GM19463 (cell line): ENCODE results near the gene TMEM144.
A peak's percentile ranks its signal among the peaks of the same experiment; 100 is the strongest.

ENCODE experiments used
- ATAC-seq: cut with Tn5 transposase; IDR thresholded peaks from one replicate; pipeline ENCODE4 v1.9.1; 2021; ENCODE audit warnings: mild to moderate bottlenecking, moderate library complexity; ENCODE audit not compliant: unreplicated experiment

TMEM144 gene

DNA sequence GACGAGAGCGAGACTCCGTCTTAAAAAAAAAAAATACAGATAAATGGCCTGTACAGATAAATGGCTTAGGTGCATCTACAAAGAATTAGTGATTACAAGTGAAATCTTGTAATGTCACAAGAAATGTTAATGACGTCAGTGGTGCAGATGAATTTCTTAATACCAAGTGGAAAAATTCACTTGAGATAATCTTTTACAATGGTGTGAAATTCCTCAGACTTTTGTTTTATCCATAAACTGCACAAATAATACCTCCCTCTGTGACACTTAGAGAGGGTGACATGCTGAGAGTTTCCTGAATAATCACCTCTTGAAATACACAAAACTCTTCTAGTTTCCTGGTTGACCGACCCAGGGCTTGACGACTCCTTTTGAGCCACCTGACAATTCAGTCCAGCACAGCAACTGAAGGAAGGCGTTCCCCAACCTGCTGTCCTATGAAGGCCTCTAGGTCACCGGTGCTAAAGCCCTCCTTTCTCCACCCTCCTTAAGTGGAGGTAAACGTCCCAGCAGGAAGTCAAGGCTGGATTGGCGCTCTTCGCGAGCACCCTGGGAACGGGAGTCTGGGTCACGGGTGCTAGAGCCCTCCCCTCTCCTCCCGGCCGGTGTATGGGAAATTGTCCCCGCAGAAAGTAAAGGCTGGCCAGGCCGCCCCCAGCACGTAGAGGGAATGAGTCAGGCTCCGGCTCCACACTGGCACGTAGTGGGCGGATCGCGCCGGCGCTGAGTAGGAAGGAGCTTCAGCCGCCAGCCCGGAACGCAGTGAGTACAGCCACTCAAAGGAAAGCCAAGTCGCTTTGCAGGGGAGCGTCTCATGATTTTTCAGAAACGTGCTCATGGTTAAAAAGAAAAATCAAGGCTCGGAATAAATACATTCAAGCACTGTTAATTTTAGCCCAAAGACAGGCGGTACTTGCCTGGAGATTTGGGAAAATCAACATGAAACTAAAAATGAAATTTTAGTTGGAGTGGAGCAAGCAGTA, at the start of gene TMEM144:
TSS of gene TMEM144 (plus strand) at position 662 of the 983 bp plus-strand sequence. CDS start 2,182 bp downstream, outside the sequence.
- peak; percentile 95 for ATAC-seq

DNA sequence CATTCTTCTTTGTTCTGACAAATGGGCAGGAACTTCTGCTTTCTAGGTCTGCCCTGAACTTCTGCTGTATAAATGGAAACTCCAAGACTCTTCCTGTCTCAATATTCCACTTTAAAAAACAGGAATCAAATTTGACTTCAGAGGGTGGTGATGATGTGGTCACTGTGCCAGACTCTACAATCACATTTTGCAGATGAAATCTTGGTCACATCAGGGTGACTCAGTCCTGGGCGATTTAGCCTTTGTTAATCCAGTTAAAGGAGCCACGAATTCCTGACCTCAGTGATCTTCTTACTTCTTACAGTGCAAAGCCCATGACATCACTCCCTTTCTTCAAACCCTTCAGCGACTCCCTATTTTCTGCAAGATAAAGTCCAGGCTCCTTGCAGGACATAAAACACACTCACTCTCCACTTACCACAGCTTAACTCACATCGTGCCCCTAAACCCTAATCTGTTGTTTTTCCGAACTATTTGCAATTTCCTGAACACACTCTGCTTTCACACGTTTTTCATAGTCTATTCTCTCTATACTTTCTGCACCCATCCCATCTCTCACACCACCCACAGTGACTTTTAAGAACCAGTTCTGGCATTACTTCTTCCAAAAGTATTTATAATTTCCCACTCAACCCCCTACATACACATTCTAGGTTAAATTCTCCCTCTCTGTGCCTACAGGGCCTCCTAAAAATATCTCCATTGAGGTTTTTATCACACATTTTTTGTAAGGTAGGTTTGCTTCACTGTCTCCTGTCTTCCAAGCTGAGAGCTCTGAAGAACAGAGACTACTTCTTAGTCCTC, 48.5 kb upstream of the TMEM144 start:
- ATAC-seq = no peak

DNA sequence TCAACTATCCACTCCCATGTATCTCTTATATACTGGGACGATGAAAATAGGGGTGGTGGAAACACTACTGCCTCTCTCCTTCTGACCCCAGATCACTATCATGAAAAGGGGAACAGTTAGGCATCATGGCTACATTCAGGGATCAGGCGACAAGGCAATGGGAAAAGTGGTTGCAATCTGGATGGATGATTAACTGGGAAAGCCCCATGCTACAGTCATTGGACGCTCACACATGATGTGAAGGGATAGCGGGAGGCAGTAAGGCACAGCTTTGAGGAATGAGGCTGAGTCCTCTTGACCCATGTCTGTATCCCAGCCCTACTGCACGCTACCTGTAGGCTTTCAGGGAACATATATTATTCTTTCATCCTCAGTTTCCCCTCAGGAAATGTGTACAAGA, 47.7 kb upstream of the TMEM144 start:
- ATAC-seq = no peak

DNA sequence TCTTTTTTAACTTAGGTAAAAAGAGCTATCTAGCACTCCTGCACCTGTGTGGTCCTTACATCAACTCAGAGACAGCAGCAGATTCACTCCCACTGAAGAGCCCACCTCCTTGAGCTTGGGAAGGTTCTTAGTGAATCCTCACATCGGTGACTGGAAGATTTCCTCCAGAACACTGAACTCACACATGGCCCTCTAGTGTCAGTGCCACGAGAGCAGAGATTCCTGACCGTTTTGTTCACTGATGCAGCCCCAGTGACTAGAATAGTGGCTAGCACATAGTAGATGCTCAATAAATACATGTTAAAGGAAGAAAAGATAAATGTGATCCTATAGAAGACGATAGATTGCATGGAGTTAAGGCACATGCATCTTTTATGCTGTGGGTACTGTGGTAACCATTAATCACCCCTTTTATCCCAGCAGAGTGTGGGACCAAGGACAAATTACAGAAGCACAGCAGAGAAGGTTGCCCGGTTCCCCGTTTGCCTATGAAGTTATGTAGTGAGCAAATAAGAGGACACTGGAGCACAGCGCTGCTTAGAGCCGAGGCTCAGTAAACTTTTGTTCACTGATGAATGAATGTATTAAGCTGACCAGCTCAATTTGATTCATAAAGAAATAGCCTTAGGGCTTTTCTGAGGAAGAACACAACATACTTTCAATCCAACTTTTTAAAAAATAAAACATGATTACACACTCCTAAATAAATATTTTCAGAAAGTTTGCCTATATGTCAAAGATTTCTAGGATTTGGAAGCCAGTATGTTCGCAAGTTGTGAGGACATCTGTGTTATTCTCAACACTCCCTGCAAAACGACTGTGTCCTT, 46.1 kb upstream of the TMEM144 start:
- no peak for ATAC-seq

DNA sequence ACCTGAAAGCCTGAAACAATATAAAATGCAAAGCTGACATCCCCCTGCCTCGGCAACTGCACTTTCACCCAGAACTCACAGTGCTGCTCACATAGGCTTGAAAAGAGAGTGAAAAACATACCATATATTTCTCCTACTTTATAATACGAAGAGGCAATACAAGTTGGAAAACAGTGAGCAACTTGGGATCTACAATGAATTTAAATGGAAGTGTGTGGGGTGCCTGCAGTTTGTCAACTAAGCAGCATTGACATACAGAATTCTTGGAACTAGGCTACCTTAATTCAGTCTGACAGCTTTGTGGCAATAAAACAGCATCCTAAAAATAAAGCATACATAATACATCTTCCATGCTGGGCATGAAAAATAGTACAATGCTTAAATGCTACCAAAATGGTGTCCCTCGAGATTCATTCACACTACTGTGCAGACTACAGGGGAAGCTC, 45.5 kb upstream of the TMEM144 start:
- ATAC-seq = no peak

DNA sequence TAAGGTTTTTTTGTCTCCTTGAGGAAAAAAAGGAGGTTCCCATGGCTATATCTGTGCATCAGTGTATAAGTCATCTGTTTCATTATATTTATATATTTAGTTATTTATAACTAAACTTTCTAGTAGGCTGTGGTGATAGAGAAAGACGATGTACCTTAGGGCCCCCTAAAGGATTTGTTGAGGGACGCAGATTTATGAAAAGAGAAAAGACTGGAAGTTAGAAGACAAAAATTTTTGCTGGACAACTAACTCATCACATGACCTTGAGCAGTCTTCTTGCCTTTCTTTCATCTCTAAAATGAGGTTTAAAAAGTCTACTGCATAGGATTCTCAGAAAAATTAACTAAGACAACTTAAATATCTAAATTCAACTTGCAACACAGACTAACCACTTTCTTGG, 43.6 kb upstream of the TMEM144 start:
- ATAC-seq = no peak

DNA sequence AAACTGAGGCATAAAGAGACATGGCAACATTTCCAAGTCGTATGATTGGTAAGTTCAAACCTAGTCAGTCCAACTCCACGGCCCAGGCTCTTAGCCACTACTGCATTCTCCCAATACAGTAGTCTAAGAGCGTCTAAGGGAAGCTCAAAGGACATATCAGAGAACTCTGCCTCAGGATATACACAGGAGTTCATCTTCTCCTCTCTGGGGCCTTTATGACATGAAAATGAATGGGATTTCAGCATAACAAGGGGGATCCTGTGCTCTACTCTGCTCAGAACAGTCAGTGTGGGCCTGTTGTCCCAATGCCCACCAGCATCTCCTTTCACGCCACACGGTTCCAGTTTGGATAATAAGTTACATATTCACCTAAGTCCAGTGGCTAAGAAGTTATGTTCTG, 41.7 kb upstream of the TMEM144 start:
- no peak for ATAC-seq

DNA sequence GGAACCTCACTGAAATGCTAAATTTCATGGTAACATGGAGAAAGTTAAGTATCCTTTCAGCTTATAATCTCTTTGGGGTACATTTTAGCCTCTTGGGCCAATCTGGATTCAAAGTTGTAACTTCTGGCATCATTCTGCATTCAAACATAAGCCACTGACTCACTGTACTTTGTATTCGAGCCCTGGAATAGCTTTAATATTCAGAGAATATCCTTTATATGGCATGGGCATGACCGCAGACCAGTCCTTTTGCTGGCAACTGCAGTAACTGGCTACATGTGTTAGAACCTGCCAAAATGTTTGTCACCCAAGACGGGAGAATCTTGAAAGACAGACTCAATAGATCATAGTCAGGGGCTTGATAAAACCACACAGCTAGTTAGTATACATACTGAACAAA, 40.8 kb upstream of the TMEM144 start:
- ATAC-seq = no peak

DNA sequence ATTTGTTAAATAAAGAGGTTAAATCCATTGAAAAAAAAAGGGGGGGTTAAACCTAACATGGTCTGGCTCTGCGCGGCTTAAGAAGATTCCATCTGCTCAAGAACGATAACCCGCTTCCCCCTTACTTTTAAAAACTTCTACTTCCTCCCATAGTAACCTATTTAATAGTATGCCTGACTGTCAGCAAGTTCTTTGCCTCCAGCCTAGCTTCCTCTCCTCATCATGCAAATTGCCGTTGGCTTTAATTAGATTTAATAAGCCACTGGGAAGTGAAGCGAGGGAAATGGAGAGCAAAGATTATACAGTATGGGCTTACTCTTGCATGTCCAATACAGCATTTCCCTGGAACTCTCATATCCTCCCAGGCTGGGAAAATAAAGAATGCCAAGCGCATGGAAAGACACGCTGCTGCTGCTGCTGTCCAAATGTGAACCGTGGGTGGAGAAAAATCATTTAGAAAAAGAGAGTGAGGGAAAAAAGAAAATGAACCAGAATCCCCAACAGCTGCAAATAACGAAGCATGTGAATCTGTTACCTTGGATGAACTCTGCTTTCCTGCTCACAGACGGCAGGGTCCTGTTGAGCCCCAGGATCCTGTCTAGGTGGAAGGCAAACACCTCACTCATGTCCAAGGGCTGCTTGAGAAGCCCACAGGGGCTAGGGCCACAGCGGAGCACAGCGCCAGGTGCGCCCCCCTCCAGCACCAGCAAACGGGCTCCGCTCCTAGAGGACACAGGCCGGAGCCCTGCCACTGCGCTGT, 40.2 kb upstream of the TMEM144 start:
- no peak for ATAC-seq

DNA sequence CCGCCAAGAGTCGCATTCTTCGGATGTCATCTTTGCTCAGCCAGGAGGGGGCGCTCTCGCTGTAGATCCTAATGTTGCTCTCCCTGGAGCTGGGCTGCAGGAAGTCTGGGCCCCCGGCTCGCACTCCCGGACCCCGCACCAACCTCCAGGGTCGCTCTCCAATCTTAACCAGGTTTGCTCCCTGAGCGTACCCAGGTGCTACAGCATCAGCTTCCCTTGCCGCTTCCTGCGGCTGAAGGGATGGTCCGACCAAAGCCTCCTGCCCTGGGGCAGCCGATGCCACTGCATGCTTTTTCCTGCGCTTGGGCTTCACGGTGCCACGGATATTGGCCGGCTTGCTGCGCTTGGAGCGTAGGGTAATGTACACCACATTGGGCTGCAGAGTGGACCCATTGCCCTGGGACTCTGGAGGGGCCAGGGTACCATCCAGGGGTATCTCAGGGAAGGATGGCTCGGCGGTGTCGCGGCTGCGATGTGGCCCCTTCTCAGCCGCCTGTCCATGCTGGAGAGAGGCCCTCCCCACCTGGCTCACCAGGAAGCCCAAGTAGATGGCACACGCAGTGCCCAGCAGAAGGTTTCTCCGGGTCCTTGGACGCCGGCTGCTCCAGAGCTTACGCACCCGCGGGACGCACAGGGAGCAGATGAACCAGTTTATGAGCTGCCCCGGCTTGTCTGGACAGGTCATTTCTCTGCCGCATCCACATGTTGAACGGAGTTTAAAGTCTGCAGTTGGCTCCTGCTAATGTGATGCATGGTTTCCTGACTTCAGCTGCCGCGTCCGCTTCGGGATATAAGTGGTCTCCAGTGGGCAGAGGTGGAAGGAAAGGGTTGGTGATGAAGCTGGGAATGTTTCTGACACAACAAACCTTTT, 39.4 kb upstream of the TMEM144 start:
- peak; percentile 45 for ATAC-seq

DNA sequence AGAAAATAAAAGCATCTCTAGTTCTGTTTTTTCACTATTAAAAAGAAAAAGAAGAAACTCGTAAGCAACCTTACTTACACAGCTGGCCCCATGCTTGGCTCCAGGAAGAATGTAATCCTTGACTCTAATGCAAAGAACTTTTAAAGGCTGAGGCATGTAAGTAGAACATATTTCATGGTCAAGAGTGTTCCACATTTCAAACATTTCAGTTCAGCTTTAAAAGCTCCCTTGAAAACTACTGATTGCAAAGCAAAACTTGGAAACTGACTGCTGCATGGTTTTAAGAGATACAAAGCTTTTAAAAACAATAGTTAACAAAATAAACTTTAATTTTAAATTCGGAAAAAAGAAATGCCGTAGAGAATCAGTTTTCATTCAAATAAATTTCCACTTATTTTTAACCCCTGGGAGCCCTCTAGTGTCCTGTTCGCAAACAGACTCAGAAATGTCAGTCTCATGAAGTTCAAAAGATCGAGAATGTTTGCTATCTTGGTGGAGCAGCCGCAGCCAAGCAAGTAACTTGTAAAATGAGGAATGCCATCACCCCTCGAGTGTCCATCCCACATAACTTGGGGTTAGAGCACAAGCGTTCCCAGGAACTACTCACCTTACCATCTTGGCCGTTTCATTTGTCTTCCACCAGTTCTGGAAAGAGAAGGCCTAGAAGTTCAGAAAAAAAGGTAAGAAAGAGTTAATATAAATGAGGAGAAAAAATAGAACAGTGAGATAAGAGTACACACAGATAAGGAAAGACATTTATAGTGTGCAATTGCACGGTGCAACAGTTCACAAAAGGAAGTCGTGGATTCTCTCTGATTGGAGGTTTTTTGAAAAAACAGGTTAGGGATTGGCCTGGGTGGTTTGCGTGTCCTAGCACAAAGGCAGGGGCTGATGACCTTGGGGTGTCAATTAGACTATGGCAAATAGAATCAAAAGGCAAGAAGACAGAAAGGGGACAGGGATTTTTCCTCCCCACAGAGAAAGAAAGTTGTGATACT, 37.7 kb upstream of the TMEM144 start, which contains the start of gene GASK1B:
TSS of gene GASK1B (minus strand) at position 765 of the 998 bp plus-strand sequence. CDS start 1,650 bp downstream, outside the sequence.
- ATAC-seq = peak; percentile 34

DNA sequence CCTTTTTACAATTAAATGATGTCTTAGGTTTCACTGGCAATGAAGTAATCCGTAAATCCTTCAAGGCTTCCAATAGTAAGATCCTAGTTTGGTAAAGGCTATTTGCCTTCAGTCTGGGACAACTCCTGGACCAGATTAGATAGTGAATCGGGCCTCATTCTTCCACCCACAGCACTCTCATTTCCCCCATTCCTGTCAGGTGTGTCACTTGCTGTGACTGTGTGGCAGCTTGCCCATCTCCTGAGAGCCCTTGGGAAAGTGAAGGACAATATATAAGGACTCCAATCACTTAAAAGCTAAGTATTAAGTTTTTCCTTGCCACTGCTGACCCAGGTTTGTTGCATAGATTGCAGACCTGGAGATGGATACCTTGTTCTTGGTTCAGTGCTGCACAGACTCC, 34.2 kb upstream of the TMEM144 start:
- no peak for ATAC-seq

DNA sequence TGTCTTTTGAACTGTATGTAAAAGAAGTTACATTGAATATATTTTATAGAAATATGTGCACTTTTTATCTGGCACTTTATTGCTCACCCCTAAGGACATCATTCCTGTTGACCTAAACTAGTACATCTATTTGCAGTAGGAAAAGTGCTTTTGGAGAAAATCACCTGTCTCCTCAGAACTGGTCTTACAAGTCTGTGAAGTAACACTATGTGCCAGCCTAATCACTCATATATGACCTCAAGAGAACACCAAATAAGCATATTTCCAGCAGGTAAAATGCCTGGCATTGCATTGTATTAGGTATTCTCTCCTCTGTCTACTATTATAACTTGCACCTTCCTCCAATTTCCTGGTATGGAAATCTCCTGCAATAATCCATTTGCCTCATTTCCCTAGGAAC, 33.5 kb upstream of the TMEM144 start:
- no peak for ATAC-seq

DNA sequence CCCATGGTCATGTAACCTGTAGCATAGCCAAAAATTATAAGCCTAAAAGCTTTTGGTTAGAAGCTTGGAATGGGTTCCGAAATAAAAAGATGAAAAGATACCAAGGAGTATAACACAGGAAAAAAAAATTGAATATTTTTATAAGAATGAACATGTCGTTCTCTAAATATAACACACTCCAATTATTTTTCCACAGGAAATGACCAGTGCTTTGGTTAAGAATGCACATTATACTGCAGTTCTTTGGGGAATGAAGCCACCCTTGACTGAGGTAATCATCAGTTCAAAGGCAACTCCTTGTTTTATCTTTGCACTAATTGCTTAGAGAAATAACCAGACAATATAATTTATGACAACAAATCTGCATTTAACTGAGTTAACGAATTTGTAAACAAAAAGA, 30.8 kb upstream of the TMEM144 start:
- no peak for ATAC-seq

DNA sequence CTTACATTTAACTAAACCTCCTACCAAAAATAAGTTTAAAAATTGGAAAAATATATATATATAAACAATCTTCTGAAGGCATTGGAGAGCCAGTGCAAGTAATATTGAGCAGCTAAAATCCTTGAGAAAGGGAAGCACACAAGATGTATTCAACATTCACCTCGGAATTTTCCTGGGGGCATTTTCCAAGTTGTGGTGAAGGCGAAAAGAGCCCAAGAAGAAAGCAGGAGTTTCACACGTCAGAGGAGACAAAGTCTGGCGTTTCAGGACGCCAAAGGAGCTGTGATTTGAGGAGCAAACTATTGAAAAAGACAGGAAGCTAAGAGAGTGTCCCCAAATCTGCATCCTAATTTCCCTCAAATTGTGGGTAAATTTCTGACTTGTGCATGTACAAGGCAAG, 28.4 kb upstream of the TMEM144 start:
- ATAC-seq = no peak

DNA sequence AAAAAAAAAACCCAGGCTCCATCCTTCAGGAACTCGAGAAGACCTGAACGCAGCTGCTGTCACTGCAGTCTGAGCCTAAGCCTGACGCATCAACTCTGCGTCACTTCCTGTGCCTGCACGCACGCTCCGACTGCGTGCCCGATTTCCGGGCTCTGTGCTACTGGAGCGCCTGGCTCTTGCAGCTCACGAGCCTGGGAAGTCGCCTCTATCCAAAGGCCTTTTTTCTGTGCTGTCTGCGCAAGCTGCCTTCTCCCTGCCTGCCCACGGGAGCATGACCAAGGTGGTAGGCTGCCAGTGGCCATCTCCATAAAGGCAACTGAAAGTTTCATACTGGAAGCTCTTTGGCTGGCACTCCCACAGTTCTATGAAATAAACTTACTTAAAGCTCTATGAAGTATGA, 27.6 kb upstream of the TMEM144 start:
- ATAC-seq = no peak

DNA sequence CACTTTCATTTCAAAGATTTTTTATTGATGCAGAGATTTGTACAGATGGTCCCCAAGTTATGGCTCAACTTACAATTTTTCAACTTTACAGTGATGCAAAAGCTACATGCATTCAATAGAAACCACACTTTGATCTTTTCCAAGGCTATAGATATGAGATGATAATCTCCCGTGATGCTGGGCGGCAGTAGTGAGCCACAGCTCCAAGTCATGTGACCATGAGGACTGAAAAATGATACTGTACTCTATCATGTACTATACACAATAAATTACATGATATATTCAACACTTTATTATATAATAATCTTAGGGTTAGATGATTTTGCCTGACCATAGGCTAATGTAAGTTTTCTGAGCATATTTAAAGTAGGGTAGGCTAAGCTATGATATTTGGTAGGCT, 23.5 kb upstream of the TMEM144 start:
- ATAC-seq = no peak

DNA sequence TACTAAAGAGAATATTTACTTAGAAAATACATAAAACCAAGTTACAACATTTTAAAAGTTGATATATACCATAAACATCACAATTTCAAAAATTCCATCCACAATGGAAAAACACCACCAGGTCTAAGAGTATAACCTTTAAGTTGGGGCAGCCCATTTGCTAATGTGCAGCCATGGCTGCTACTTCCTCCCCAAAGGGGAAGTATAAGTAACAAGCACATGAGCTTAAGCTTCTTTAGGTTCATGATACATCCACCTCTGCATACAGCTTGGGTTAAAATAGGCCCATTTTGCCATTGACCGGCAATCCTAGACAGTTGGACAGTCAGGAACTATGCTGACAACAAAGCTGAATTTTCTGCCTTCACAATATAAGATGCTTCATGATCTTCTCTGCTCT, 20.9 kb upstream of the TMEM144 start:
- no peak for ATAC-seq
